Measurements from ENCODE around the gene MCTP1.

The MCTP1 gene

DNA sequence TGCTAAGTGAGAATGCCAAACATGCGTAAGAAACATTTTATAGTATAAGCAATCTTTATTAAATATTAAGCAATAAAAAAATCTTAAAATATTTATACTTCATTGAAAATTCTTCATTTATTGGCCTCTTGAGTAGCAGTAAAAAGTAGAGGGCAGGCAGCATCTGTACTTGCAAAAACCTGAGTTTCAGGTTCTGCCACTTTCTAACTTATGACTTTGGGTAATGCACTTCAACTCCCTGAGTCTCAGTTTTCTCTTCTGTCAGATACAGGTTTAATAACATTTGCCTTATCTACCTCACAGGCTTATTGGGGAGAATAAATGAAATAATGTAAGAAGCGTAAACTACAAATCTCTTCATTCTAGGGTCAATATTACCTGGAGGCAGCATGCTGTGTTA, 19.8 kb upstream of the MCTP1 start:
- no peak overlapping the region for H3K4me3 ChIP-seq (ENCODE audit: control insufficient read depth, low read depth, low read length)
- TF ChIP-seq CTCF (conservative IDR thresholded peaks at IDR 0.05; ENCODE audit: control insufficient read depth, insufficient read depth, low read depth, low read length): no peak
- DNase-seq (ENCODE audit: low read depth): no peak

- DNase-seq (ENCODE audit: low read depth): no peak
- no peak overlapping the region for H3K4me3 ChIP-seq (ENCODE audit: control insufficient read depth, low read depth, low read length)
- no peak for TF ChIP-seq CTCF (conservative IDR thresholded peaks at IDR 0.05; ENCODE audit: control insufficient read depth, insufficient read depth, low read depth, low read length)
These were observed 13.8 kb upstream of the MCTP1 start for GRCh38 chr5:95298651-95299050.

GRCh38 chr5:95296291-95296690, 11.4 kb upstream of the MCTP1 start:
- no peak overlapping the region for H3K4me3 ChIP-seq (ENCODE audit: control insufficient read depth, low read depth, low read length)
- TF ChIP-seq CTCF (conservative IDR thresholded peaks at IDR 0.05; ENCODE audit: control insufficient read depth, insufficient read depth, low read depth, low read length): no peak
- no peak for DNase-seq (ENCODE audit: low read depth)

DNA sequence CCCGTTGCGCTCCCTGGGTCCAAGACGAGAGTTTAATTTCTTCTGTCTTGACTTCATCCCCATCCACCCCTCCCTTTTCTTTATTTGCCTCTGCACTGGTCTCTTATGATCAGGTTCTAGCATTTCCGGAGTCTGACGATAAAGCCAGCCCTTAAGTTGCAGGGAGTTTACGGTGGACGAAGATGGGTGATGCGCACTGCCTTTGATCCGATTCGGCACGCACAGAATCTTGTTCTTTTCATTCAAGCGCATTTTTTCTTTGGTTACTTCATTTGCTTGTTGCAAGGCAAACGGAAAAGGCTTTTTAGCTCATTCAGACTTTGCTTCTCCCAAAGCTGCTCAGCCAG, 488 bp upstream of the MCTP1 start:
- H3K4me3 ChIP-seq (ENCODE audit: control insufficient read depth, low read depth, low read length): no peak overlapping the region
- DNase-seq (ENCODE audit: low read depth): no peak
- TF ChIP-seq CTCF (conservative IDR thresholded peaks at IDR 0.05; ENCODE audit: control insufficient read depth, insufficient read depth, low read depth, low read length): no peak

DNA sequence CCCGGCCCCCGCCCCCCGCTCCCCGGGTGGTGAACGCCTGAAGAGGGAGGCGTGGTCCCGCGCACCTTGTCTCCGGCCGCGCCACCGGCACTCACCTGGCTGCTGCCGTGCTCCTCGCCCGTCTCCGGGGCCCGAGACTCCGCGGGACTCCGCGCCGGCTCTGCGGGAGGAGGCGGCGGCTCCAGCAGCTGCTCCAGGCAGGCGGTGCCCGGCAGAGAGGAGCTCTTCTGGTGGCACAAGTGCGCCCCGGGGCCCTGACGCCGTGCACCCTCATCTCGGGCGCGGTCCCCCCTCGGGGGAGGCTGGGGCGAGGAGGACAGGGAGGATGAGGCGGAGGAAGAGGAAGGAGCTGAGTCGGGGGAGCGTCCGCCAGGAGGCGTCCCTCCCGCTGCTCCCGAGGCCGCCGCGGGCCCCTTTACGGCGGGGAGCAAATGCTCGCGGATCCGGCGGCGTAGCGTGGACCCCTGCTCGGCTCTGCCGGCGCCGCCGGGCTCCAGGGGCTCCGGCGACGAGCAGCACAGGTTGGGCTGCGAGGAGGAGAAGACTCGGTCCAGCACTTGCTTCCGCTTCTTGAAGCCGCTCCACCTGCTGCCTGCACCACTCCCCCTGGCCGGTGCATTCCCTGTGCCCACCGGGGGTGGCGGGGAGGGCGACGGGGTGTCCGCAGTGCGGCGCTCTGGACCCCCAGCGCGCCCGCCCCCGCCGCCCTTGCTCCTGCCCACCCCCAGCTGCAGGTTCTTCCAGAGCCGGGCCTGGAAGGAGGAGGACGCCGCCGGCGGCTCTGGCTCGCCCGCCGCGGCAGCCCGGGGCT, 928 bp downstream of the MCTP1 start:
- TF ChIP-seq CTCF (conservative IDR thresholded peaks at IDR 0.05; ENCODE audit: control insufficient read depth, insufficient read depth, low read depth, low read length): peak; percentile 13
- H3K4me3 ChIP-seq (ENCODE audit: control insufficient read depth, low read depth, low read length): peak overlapping the region; percentile 30
- DNase-seq (ENCODE audit: low read depth): no peak

GRCh38 chr5:95283022-95283615, 1.8 kb downstream of the MCTP1 start:
- DNase-seq (ENCODE audit: low read depth): no peak
- TF ChIP-seq CTCF (conservative IDR thresholded peaks at IDR 0.05; ENCODE audit: control insufficient read depth, insufficient read depth, low read depth, low read length): no peak
- no peak overlapping the region for H3K4me3 ChIP-seq (ENCODE audit: control insufficient read depth, low read depth, low read length)

All from fibroblast of mammary gland (primary cell).